Neural cell (in vitro differentiated cells): Measurements from ENCODE around the gene PCNX2. TPM values are rescaled to one million over a fixed set of nuclear protein-coding genes. Genes with fewer than 3 reads are reported as not detected.

Source experiments
- H2AFZ ChIP-seq: fragments of 200-600, 300-800 bp; sonication (generic), shearing (Covaris generic); 2 replicates; pipeline ENCODE4 v1.6.0; 2014; ENCODE audit warnings: low read depth, mild to moderate bottlenecking, antibody characterized with exemption, low read length, moderate library complexity
- H3F3A ChIP-seq: fragments of 200-600 bp; shearing (Covaris generic); 2 replicates; pipeline ENCODE4 v1.6.1; 2016; ENCODE audit warnings: mild to moderate bottlenecking, moderate library complexity, mixed read lengths, antibody characterized with exemption, low read length; ENCODE audit not compliant: insufficient read depth, poor library complexity, severe bottlenecking
- H3K27ac ChIP-seq: fragments of 200-600, 300-800 bp; sonication (generic), shearing (Covaris generic); 2 replicates; pipeline ENCODE4 v1.5.1; 2014; ENCODE audit warnings: mild to moderate bottlenecking, low read length, moderate library complexity
- H3K27me3 ChIP-seq: fragments of 300-800, 200-600 bp; sonication (generic), shearing (Covaris generic); 2 replicates; pipeline ENCODE4 v1.6.0; 2014; ENCODE audit warnings: mild to moderate bottlenecking, low read depth, low read length, moderate library complexity; ENCODE audit not compliant: insufficient read depth
- H3K36me3 ChIP-seq: fragments of 300-800, 200-600 bp; sonication (generic), shearing (Covaris generic); 2 replicates; pipeline ENCODE4 v1.5.1; 2014; ENCODE audit warnings: mild to moderate bottlenecking, antibody characterized with exemption, low read length, moderate library complexity; ENCODE audit not compliant: insufficient read depth
- H3K4me2 ChIP-seq: fragments of 300-800, 200-600 bp; sonication (generic), shearing (Covaris generic); 2 replicates; pipeline ENCODE4 v1.6.0; 2014; ENCODE audit warnings: mild to moderate bottlenecking, low read length
- H3K4me3 ChIP-seq: fragments of 300-800, 200-600 bp; sonication (generic), shearing (Covaris generic); 2 replicates; pipeline ENCODE4 v1.5.1; 2014; ENCODE audit warnings: mild to moderate bottlenecking, low read length, moderate library complexity
- H3K79me2 ChIP-seq: fragments of 200-600 bp; shearing (Covaris generic); replicated peaks from 2 replicates; pipeline ENCODE4 v1.6.0; 2014; ENCODE audit warnings: mild to moderate bottlenecking, low read length, moderate library complexity; ENCODE audit not compliant: insufficient read depth
- H3K9ac ChIP-seq: fragments of 300-800, 200-600 bp; sonication (generic), shearing (Covaris generic); 2 replicates; pipeline ENCODE4 v1.6.1; 2016; ENCODE audit warnings: mild to moderate bottlenecking, low read length, mixed read lengths
- H3K9me2 ChIP-seq: fragments of 200-600 bp; shearing (Covaris generic); 2 replicates; pipeline ENCODE4 v1.6.1; 2016; ENCODE audit warnings: mild to moderate bottlenecking, low read length, mixed read lengths; ENCODE audit not compliant: insufficient read depth
- H3K9me3 ChIP-seq: fragments of 200-600, 300-800 bp; sonication (generic), shearing (Covaris generic); 2 replicates; pipeline ENCODE4 v1.6.1; 2016; ENCODE audit warnings: mild to moderate bottlenecking, mixed run types, low read length, moderate library complexity, mixed read lengths
- H4K20me1 ChIP-seq: fragments of 200-600 bp; shearing (Covaris generic); 2 replicates; pipeline ENCODE4 v1.6.1; 2016; ENCODE audit warnings: mild to moderate bottlenecking, mixed run types; ENCODE audit not compliant: insufficient read depth
- EP300 ChIP-seq: fragments of 450-650 bp; conservative IDR thresholded peaks from 2 replicates; pipeline ENCODE4 v1.6.1; 2014; ENCODE audit warnings: antibody characterized with exemption, mild to moderate bottlenecking, moderate library complexity; ENCODE audit not compliant: poor library complexity, severe bottlenecking
- EZH2 ChIP-seq: fragments of 200-600, 300-800 bp; shearing (Covaris generic), sonication (generic); IDR thresholded peaks from 2 replicates; pipeline ENCODE4 v1.6.1; 2014; ENCODE audit warnings: antibody characterized with exemption, low read length, borderline replicate concordance, mild to moderate bottlenecking; ENCODE audit not compliant: insufficient read depth, poor library complexity, severe bottlenecking
- MXI1 ChIP-seq: fragments of 450-650 bp; conservative IDR thresholded peaks from 2 replicates; pipeline ENCODE4 v1.6.1; 2014; ENCODE audit warnings: antibody characterized with exemption, mild to moderate bottlenecking; ENCODE audit not compliant: poor library complexity, severe bottlenecking
- POLR2AphosphoS5 ChIP-seq: IDR thresholded peaks from 2 replicates; pipeline ENCODE4 v1.6.1; 2012
- RAD21 ChIP-seq: fragments of 450-650 bp; conservative IDR thresholded peaks from 2 replicates; pipeline ENCODE4 v1.6.1; 2014; ENCODE audit warnings: antibody characterized with exemption, mild to moderate bottlenecking, moderate library complexity
- SMC3 ChIP-seq: fragments of 450-650 bp; conservative IDR thresholded peaks from 2 replicates; pipeline ENCODE4 v1.6.1; 2014; ENCODE audit warnings: antibody characterized with exemption, mild to moderate bottlenecking, moderate library complexity; ENCODE audit not compliant: poor library complexity
- TAF1 ChIP-seq: IDR thresholded peaks from 2 replicates; pipeline ENCODE4 v1.6.1; 2012; ENCODE audit warnings: low read depth
- polyA plus RNA-seq: library from polyadenylated mRNA; depleted of rRNA; stranded (reverse); fragments of >200 nt; gene quantifications from 2 replicates; pipeline ENCODE4 v1.2.3, GENCODE V29; 2014
- TF ChIP-seq, protein P1 (sequence below): IDR thresholded peaks from 2 replicates; pipeline ENCODE4 v1.6.1; 2012; ENCODE audit warnings: borderline replicate concordance
- TF ChIP-seq, protein P2 (sequence below): fragments of 450-650 bp; IDR thresholded peaks from 2 replicates; pipeline ENCODE4 v1.5.1; 2014; ENCODE audit warnings: antibody characterized with exemption, mild to moderate bottlenecking, moderate library complexity; ENCODE audit not compliant: poor library complexity, severe bottlenecking

Gene PCNX2
- polyA plus RNA-seq, 1 donor from 2014 or later = 17.2 TPM

DNA sequence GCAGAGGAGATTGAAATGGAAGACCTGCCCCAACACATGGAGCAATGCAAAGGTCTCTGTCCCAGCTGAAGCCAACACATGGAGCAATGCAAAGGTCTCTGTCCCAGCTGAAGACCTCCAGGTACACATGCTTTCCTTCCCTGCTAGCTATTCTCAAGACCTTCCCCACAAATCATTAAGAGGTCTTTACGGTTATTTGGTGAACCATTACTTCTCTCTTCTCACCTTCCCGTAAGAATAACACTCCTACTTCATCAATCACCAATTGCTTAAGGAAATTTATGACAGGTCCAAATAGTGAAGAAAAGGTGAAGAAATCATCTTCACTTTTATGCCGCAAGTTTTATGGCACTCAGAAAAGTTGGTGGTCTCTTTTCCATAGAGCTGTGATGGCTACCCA is 206.3 kb downstream of the PCNX2 start:
- Histone ChIP-seq H3K9ac (no peak overlapping the region), H3K79me2 (no peaks in the 10 kb centered on the region), H2AFZ (no peak overlapping the region), H3F3A (no peaks in the 10 kb centered on the region), H3K27me3 (no peaks in the 10 kb centered on the region), H3K4me2 (no peak overlapping the region), H3K4me3 (no peak overlapping the region), H3K9me2 (no peaks in the 10 kb centered on the region), H3K27ac (no peak overlapping the region), H4K20me1 (no peaks in the 10 kb centered on the region), H3K36me3 (no peaks in the 10 kb centered on the region), H3K9me3 (no peaks in the 10 kb centered on the region)
- TF ChIP-seq EZH2 (no peak), RAD21 (no peak), TAF1 (no peak), EP300 (no peak), MXI1 (no peak), SMC3 (no peak), POLR2AphosphoS5 (no peak)
- TF ChIP-seq, protein P1, sequence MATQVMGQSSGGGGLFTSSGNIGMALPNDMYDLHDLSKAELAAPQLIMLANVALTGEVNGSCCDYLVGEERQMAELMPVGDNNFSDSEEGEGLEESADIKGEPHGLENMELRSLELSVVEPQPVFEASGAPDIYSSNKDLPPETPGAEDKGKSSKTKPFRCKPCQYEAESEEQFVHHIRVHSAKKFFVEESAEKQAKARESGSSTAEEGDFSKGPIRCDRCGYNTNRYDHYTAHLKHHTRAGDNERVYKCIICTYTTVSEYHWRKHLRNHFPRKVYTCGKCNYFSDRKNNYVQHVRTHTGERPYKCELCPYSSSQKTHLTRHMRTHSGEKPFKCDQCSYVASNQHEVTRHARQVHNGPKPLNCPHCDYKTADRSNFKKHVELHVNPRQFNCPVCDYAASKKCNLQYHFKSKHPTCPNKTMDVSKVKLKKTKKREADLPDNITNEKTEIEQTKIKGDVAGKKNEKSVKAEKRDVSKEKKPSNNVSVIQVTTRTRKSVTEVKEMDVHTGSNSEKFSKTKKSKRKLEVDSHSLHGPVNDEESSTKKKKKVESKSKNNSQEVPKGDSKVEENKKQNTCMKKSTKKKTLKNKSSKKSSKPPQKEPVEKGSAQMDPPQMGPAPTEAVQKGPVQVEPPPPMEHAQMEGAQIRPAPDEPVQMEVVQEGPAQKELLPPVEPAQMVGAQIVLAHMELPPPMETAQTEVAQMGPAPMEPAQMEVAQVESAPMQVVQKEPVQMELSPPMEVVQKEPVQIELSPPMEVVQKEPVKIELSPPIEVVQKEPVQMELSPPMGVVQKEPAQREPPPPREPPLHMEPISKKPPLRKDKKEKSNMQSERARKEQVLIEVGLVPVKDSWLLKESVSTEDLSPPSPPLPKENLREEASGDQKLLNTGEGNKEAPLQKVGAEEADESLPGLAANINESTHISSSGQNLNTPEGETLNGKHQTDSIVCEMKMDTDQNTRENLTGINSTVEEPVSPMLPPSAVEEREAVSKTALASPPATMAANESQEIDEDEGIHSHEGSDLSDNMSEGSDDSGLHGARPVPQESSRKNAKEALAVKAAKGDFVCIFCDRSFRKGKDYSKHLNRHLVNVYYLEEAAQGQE = no peak
- TF ChIP-seq, protein P2, sequence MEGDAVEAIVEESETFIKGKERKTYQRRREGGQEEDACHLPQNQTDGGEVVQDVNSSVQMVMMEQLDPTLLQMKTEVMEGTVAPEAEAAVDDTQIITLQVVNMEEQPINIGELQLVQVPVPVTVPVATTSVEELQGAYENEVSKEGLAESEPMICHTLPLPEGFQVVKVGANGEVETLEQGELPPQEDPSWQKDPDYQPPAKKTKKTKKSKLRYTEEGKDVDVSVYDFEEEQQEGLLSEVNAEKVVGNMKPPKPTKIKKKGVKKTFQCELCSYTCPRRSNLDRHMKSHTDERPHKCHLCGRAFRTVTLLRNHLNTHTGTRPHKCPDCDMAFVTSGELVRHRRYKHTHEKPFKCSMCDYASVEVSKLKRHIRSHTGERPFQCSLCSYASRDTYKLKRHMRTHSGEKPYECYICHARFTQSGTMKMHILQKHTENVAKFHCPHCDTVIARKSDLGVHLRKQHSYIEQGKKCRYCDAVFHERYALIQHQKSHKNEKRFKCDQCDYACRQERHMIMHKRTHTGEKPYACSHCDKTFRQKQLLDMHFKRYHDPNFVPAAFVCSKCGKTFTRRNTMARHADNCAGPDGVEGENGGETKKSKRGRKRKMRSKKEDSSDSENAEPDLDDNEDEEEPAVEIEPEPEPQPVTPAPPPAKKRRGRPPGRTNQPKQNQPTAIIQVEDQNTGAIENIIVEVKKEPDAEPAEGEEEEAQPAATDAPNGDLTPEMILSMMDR = no peak

DNA sequence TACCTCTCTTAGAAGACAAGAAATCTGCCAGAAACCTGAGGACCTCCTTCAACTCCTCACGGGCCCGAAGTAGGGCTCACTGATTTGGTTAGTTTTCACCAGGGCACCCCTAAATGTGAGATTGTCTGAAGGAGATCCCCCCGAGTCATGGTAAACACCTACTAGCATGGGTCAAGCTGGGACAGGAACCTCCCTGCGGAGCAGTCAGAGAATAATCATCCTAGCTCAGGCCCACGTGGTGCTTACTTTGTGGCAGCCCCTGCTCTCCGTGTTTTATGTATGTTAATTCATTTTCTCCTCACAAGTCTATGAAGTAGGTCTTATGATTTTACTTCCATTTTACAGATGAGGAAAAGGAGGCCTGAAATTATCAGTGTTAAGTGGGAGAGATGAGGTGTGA is 206.9 kb downstream of the PCNX2 start:
- Histone ChIP-seq H3K4me2 (no peak overlapping the region), H3K9me3 (no peaks in the 10 kb centered on the region), H3K36me3 (no peaks in the 10 kb centered on the region), H2AFZ (no peak overlapping the region), H3F3A (no peaks in the 10 kb centered on the region), H3K27ac (no peak overlapping the region), H3K9me2 (no peaks in the 10 kb centered on the region), H3K4me3 (no peak overlapping the region), H3K27me3 (no peaks in the 10 kb centered on the region), H3K79me2 (no peaks in the 10 kb centered on the region), H4K20me1 (no peaks in the 10 kb centered on the region), H3K9ac (no peak overlapping the region)
- no peak for TF ChIP-seq EP300
- TF ChIP-seq RAD21 = no peak
